ENCODE results near the gene DDX25. TPM values are rescaled to one million over a fixed set of nuclear protein-coding genes. Genes with fewer than 3 reads are reported as not detected.

Gene DDX25
- total RNA-seq, 2 donors from 2014 or later: 3.3 to 8.4 TPM

DNA sequence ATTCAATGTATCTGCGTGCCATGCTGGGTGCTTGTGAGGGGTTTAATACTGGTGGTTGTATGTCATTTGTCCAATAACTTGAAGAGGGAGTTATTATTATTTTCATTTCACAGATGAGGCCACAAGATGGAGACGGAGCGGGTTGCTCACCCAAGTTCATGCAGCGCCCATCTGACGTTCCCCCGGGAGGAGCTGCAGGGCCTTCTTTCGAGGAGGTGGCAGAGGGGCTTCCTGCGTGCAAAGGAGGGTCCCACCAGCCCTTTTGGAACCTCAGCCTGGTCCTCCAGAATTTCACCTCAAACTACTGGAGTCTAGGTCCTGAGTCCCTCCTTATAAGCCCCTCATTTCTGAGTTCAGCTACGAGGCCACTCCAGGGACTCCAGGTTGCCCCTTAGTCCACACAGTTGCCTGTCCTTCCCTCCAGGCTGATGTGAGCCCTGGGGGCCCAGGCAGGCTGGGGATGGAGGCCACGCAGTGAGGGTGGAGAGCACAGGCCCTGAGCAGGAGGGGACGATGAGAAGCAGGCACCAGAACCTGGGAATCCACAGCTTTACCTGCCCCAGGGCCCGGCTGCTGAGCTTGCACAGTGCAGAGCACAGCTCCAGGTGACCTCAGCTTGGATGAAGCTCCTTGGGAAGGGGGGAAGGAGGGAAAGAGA, 38.6 kb downstream of the DDX25 start:
- no peak overlapping the region for H3K4me3 ChIP-seq (ENCODE audit: low read length)
- peaks cover 32% of the 10 kb centered on the region for H3K4me1 Mint-ChIP-seq
- H3K36me3 Mint-ChIP-seq (ENCODE audit: low read depth): no peaks in the 10 kb centered on the region
- no peaks in the 10 kb centered on the region for H3K9me3 ChIP-seq (ENCODE audit: control insufficient read depth, low read length)
- H3K9me3 Mint-ChIP-seq: no peaks in the 10 kb centered on the region
- H3K4me3 Mint-ChIP-seq: no peak overlapping the region
- no peak for DNase-seq
- no peaks in the 10 kb centered on the region for H3K27me3 Mint-ChIP-seq (ENCODE audit: insufficient read depth)
- TF ChIP-seq, protein P1, sequence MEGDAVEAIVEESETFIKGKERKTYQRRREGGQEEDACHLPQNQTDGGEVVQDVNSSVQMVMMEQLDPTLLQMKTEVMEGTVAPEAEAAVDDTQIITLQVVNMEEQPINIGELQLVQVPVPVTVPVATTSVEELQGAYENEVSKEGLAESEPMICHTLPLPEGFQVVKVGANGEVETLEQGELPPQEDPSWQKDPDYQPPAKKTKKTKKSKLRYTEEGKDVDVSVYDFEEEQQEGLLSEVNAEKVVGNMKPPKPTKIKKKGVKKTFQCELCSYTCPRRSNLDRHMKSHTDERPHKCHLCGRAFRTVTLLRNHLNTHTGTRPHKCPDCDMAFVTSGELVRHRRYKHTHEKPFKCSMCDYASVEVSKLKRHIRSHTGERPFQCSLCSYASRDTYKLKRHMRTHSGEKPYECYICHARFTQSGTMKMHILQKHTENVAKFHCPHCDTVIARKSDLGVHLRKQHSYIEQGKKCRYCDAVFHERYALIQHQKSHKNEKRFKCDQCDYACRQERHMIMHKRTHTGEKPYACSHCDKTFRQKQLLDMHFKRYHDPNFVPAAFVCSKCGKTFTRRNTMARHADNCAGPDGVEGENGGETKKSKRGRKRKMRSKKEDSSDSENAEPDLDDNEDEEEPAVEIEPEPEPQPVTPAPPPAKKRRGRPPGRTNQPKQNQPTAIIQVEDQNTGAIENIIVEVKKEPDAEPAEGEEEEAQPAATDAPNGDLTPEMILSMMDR (conservative IDR thresholded peaks at IDR 0.05): no peak
- H3K27me3 ChIP-seq (ENCODE audit: control insufficient read depth, insufficient read depth, low read length, poor library complexity, severe bottlenecking): peaks cover 8% of the 10 kb centered on the region
- WGBS, 2 experiments (ENCODE audit: insufficient coverage in 1 of 2, insufficient read length in 1 of 2): 92 to 100% methylated on average over 7 to 12 of the region's 12 CpGs
- no peak overlapping the region for H3K9ac ChIP-seq (ENCODE audit: extremely low read depth, low read length, poor library complexity, severe bottlenecking)
- no peak overlapping the region for H3K27ac Mint-ChIP-seq
- H3K36me3 ChIP-seq (ENCODE audit: control insufficient read depth, insufficient read depth, low read length): no peaks in the 10 kb centered on the region
- H3K27ac ChIP-seq (ENCODE audit: low read depth, low read length): no peak overlapping the region
- peaks cover 6% of the 10 kb centered on the region for H3K4me1 ChIP-seq (ENCODE audit: control insufficient read depth, insufficient read depth, low read length)

DNA sequence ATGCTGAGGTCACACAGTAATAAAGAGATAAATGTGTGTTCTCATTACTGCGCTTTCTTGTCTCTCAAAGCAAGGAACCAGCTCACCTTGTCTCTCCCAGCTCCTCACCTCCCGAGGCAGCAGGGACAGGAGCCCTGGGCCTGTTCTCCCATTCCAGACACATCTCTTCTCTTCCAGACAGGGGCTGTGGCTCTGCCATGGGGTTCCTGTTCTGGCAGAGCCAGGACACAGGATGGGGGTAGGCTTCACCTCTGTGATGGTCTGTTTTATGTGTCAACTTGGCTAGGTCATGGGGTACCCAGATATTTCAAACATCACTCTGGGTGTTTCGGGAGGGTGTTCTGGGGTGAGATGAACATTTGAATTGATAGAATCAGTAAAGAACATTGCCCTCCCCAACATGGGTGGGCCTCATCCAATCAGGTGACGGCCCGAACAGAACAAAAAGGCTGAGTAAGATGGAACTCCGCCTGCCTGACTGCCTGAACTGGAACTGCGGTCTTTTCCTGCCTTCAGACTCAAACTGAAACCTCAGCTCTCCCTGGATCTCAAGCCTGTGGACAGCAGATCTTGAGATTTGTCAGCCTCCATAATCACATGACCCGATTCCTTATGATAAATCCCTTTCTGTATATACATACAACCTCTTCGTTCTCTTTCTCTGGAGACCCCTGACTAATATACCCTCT, 39.5 kb downstream of the DDX25 start:
- peaks cover 25% of the 10 kb centered on the region for H3K4me1 Mint-ChIP-seq
- WGBS, 2 experiments (ENCODE audit: insufficient coverage in 1 of 2, insufficient read length in 1 of 2): 83 to 93% methylated on average over 7 to 9 of the region's 9 CpGs
- no peak overlapping the region for H3K27ac Mint-ChIP-seq
- Histone ChIP-seq H3K4me3 (ENCODE audit: low read length) (no peak overlapping the region), H3K9me3 (ENCODE audit: control insufficient read depth, low read length) (no peaks in the 10 kb centered on the region), H3K27me3 (ENCODE audit: control insufficient read depth, insufficient read depth, low read length, poor library complexity, severe bottlenecking) (peaks cover 8% of the 10 kb centered on the region), H3K27ac (ENCODE audit: low read depth, low read length) (no peak overlapping the region), H3K4me1 (ENCODE audit: control insufficient read depth, insufficient read depth, low read length) (peaks cover 6% of the 10 kb centered on the region), H3K36me3 (ENCODE audit: control insufficient read depth, insufficient read depth, low read length) (no peaks in the 10 kb centered on the region), H3K9ac (ENCODE audit: extremely low read depth, low read length, poor library complexity, severe bottlenecking) (no peak overlapping the region)
- H3K9me3 Mint-ChIP-seq: no peaks in the 10 kb centered on the region
- TF ChIP-seq, protein P1 (conservative IDR thresholded peaks at IDR 0.05): no peak
- H3K4me3 Mint-ChIP-seq: no peak overlapping the region
- no peaks in the 10 kb centered on the region for H3K36me3 Mint-ChIP-seq (ENCODE audit: low read depth)
- no peaks in the 10 kb centered on the region for H3K27me3 Mint-ChIP-seq (ENCODE audit: insufficient read depth)
- no peak for DNase-seq

DNA sequence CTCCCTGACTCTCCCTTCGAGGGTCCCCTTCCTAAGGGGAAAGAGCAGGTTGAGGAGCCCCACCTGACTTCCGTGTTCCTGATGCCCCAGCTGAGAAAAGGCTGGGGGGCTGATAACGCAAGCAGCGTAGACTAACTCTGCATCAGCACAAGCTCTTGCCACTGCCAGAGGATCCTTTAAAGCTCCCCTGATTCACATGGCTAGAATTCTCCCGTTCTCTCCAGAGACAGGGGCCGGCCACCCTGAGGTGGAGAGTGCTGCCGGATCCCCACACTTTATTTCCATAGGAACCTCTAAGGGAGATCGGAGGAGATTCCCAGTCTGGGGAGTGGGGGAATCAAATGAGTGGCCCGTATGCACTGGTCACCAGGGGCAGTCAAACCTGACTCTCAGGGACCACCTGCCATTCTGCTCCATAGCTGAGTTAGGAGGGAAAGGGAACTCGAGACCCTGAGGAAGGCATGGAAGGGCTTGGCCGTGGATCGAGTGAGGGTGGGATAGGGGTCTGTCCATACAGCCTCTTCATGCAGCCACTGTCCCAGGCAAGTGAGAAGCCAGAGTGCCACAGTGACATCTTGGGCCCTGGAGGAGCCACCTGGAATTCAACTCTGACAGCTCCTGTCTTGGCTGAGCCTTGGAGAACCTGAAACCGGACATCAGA, 40.2 kb downstream of the DDX25 start:
- Histone ChIP-seq H3K9ac (ENCODE audit: extremely low read depth, low read length, poor library complexity, severe bottlenecking) (no peak overlapping the region), H3K27ac (ENCODE audit: low read depth, low read length) (no peak overlapping the region), H3K4me3 (ENCODE audit: low read length) (no peak overlapping the region), H3K27me3 (ENCODE audit: control insufficient read depth, insufficient read depth, low read length, poor library complexity, severe bottlenecking) (peaks cover 8% of the 10 kb centered on the region), H3K36me3 (ENCODE audit: control insufficient read depth, insufficient read depth, low read length) (no peaks in the 10 kb centered on the region), H3K9me3 (ENCODE audit: control insufficient read depth, low read length) (no peaks in the 10 kb centered on the region), H3K4me1 (ENCODE audit: control insufficient read depth, insufficient read depth, low read length) (no peaks in the 10 kb centered on the region)
- no peaks in the 10 kb centered on the region for H3K27me3 Mint-ChIP-seq (ENCODE audit: insufficient read depth)
- no peak overlapping the region for H3K27ac Mint-ChIP-seq
- H3K4me3 Mint-ChIP-seq: no peak overlapping the region
- WGBS, 2 experiments (ENCODE audit: insufficient coverage in 1 of 2, insufficient read length in 1 of 2): 83 to 88% methylated on average over 8 to 13 of the region's 13 CpGs
- peaks cover 20% of the 10 kb centered on the region for H3K4me1 Mint-ChIP-seq
- H3K36me3 Mint-ChIP-seq (ENCODE audit: low read depth): no peaks in the 10 kb centered on the region
- TF ChIP-seq, protein P1 (conservative IDR thresholded peaks at IDR 0.05): no peak
- no peaks in the 10 kb centered on the region for H3K9me3 Mint-ChIP-seq
- DNase-seq: no peak
